ENCODE measurements around the gene APBB1IP.
"Not testable (repeated sequence)": the region's sequence is repeated elsewhere in the genome, so short reads cannot be mapped to it uniquely, and the experiment has no call there.

APBB1IP gene

DNA sequence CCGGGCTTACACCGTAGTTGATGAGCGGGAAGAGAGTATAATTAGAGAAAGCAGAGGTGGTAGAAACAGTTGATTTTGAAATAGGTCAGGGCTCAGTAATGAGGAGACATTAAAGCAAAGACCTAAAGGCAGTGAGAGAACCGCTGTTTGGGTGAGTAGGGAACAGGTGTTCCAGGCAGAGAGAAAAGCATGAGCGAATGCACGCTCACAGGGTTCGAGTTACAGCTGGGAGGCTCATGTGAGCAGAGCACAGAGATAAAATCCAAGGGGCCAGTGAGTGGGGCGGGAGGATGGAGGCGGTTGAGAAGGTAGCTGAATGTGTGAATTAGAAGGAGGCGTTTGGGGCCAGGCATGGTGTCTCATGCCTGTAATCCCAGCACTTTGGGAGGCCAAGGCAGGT, 39.9 kb downstream of the APBB1IP start:
- DNase-seq = no peak

GRCh38 chr10:26479766-26480492, 41.8 kb downstream of the APBB1IP start:
- DNase-seq = peak in 3 of 5 experiments; percentile 10 to 91 (median 35)

GRCh38 chr10:26481315-26481692, 43.2 kb downstream of the APBB1IP start:
- no peak for DNase-seq

- DNase-seq = peak in 3 of 5 experiments; percentile 24 to 93 (median 59)
Observed at GRCh38 chr10:26481914-26482550, 43.9 kb downstream of the APBB1IP start.

DNA sequence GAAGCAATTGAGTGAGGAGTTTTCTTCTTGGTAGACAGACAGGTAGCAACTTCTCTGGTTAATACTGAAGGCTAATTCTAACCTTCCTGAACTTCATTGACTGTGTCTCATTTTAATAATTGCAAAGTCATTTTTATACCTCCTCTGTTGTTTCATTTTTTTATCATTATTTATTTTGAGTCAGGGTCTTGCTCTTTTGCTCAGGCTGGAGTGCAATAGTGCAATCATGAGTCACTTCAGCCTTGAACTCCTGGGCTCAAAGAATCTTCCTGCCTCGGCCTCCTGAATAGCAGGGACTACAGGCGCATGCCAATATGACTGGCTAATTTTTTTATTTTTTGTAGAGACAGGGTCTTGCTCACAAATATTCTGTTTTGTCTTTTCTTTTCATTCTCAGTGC, 45.4 kb downstream of the APBB1IP start:
- DNase-seq = peak in 1 of 5 experiments; percentile 22

GRCh38 chr10:26485150-26485941, 47.2 kb downstream of the APBB1IP start:
- DNase-seq = no peak

DNA sequence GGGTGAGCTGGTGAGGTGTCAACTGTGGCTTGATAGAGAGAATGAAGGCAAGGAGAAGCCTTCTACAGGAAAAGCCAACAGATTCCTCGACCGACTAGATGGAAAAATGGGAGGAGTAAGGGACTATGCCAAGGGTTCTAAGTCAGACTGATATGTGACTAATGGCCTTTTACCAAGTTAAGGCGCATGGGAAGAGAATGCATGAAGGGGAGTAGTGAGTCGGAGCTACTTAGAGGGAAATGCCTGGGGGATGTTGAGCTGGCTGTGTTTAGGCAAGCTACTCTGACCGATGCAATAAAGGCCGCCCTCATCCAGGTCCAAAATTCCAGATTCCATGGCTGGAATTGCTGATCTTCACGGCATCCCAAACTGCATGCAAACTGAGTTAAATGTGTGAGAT, 48.2 kb downstream of the APBB1IP start:
- no peak for DNase-seq

- peak in 4 of 5 experiments; percentile 37 to 85 (median 52) for DNase-seq
Observed at GRCh38 chr10:26486990-26487850, 49.1 kb downstream of the APBB1IP start.

- no peak for DNase-seq
Observed at GRCh38 chr10:26488344-26488743, 50.2 kb downstream of the APBB1IP start.

DNA sequence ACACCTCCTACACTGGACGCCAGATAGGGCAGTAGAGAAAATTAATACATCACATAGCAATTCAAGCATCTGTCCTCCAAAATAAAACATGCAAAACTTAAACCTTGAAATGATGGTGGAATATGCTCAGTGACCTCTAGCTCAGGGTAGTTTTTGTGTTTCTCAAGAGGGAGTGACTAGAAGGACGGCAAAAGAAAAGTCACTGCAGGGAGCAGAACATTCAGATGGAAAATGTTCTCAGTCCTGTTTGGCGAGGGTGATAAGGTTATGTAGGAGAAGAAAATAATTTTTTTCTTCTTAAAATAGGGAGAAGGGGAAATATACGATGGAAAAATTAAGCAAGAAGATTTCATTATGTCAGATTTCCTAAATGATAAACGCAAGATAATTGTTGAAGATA, 50.9 kb downstream of the APBB1IP start:
- no peak for DNase-seq

GRCh38 chr10:26490367-26490766, 52.2 kb downstream of the APBB1IP start:
- DNase-seq = not testable (repeated sequence)

- DNase-seq = no peak
Observed at GRCh38 chr10:26491276-26491675, 53.1 kb downstream of the APBB1IP start.

- DNase-seq = no peak
Observed at GRCh38 chr10:26491934-26492333, 53.8 kb downstream of the APBB1IP start.

DNA sequence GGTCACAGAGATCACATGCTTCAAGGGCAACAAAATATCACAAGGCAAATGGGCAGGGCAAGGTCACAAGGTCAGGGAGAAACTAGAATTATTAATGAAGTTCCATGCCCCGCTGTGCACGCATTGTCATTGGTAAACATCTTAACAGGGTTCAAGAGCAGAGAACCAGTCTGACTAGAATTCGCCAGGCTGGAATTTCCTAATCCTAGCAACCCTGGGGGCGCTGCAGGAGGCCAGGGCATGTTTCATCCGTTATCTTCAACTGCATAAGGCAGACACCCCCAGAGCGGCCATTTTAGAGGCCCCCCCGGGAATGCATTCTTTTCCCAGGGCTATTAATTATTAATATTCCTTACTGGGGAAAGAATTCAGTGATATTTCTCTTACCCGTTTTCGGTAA, 54.6 kb downstream of the APBB1IP start:
- not testable (repeated sequence) for DNase-seq

- DNase-seq = no peak
Observed at GRCh38 chr10:26494018-26494417, 55.9 kb downstream of the APBB1IP start.

DNA sequence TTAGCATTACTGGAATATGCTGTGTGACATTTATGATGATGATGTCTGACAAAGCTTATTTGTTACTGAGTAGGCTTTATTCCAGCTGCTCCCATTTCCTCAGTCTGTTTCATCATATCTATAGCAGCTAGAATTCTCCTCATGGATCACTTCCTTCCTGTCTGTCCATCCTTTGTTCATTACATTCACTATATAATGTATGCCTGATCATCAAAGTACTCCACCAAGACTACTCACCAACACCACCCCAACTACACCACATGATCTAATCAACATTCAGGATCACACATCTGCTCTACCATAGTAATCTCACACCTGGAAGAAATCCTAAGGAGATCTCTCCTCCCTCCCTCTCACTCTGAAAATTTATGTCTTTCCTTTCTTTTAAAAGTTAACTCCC, 61.3 kb downstream of the APBB1IP start:
- no peak for DNase-seq

DNA sequence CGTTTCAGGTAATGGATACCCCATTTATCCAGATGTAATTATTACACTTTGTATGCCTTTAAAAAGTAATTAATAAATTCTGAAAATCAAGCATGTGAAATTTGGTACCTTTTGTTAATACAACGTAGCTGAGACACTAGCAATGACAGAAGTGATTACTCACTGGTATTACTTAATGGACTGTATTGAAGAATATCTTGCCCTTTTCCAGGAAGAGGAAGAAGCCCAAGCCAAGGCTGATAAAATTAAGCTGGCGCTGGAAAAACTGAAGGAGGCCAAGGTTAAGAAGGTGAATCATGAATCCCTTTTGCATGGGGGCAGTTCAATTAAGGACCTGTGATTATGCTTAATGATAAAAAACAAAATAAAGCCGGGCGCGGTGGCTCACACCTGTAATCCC, 64.8 kb downstream of the APBB1IP start:
- no peak for DNase-seq

GRCh38 chr10:26503911-26504310, 65.8 kb downstream of the APBB1IP start:
- peak in 1 of 5 experiments; percentile 14 for DNase-seq

DNA sequence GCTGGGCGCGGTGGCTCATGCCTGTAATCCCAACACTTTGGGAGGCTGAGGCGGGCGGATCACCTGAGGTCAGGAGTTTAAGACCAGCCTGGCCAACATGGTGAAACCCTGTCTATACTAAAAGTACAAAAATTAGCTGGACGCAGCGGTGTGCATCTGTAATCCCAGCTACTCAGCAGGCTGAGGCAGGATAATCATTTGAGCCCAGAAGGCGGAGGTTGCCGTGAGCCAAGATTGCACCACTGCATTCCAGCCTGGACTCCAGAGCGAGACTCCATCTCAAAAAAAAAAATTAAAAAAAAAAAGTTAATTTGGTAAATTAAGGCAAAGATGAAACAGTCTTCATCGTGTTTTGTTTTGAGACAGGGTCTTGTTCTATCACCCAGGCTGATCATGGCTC, 66.3 kb downstream of the APBB1IP start:
- not testable (repeated sequence) for DNase-seq

- no peak for DNase-seq
Observed at GRCh38 chr10:26505491-26505890, 67.3 kb downstream of the APBB1IP start.

DNA sequence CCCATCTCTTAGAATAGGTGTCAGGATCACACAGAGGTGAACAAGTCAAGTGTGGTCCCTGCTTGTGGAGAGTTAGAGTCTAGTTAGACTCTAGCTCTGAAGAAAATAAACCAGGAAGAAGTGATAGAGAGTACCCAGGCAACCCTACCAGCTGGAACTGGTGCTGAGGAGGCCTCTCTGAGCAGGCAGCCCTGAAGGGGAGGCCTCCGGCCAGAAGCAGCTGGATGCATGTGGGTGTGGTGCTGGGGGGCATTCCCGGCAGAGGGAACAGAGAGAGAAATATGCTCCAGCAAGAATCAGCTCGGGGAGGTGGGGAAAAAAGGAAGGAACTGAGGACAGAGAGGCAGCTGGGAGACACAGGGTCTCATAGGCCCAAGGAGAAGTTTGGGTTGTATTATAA, 68.6 kb downstream of the APBB1IP start:
- DNase-seq = no peak

DNA sequence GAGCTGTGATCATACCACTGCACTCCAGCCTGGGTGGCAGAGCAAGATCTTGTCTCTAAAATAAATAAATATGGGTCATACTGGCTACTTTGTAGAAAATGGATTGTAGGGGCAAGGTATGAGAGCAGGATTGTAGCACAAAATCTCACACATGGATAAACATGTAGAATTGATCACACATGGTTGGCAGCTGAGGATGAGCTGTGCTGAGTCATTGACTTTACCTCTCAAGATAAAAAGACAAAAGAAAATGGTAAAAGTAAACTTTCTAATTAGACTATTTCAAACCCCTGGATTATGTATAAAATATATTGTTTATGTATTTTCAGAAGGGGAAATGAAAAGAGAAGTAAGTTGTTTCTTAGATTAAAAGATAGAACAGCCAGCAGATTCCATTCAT, 69.3 kb downstream of the APBB1IP start:
- DNase-seq = no peak

DNA sequence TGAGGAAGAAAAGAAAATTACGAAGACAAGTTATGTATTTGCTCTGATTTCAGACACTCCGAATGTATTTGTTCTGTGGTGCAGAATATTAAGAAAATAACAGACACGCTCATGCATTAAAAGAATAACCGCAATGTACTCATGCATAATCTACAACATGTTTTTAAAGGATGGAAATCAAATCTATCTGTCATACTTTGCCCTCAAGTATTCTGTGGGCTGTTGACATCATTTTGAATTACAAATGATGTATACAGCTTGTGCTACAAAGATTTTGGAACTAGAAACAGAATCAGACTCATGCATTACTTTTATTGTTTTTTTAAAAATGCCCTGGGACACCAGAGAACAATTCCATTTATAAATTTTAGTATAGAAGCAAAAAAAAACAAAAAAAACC, 69.9 kb downstream of the APBB1IP start:
- DNase-seq = no peak
